IMR-90 (cell line): ENCODE data around the gene FGF4. TPM values are rescaled to one million over a fixed set of nuclear protein-coding genes. Genes with fewer than 3 reads are reported as not detected.

Experiments used
- ATAC-seq: fragments of 200-7000 bp; cut with Tn5 transposase; 2 replicates; pipeline ENCODE4 v1.9.1; 2020; ENCODE audit warnings: low read depth, mild to moderate bottlenecking, moderate library complexity
- BruUV-seq: library from RNA; stranded (reverse); fragments of 400-500 nt; replicated peaks from 2 replicates; lab custom pipeline; 2021; lab: Mats Ljungman, UMichigan
- CTCF ChIA-PET: fragments of 300-600 bp; formaldehyde crosslinking; extraction: SDS; loops from one replicate; lab custom pipeline; 2021; ENCODE audit warnings: antibody characterized with exemption; lab: Yijun Ruan, JAX
- POLR2A ChIA-PET: fragments of 300-600 bp; sonication (Branson Sonifier 250); formaldehyde crosslinking; loops from one replicate; lab custom pipeline; 2022; ENCODE audit warnings: antibody characterized with exemption; ENCODE audit not compliant: unreplicated experiment; lab: Charles Lee
- DNase-seq: peaks from one replicate; pipeline ENCODE4 v3.0.0; 2013
- H2AFZ ChIP-seq: replicated peaks from 2 replicates; pipeline ENCODE3; 2013; ENCODE audit warnings: low read length, mild to moderate bottlenecking; ENCODE audit not compliant: poor library complexity
- H2AK5ac ChIP-seq: 2 replicates; pipeline ENCODE4 v1.6.1; 2013; ENCODE audit warnings: low read depth, low read length, inconsistent platforms
- H2AK9ac ChIP-seq: replicated peaks from 2 replicates; pipeline ENCODE3; 2013; ENCODE audit warnings: mild to moderate bottlenecking, low read depth, low read length, moderate library complexity; ENCODE audit not compliant: poor library complexity
- H2BK120ac ChIP-seq: 2 replicates; pipeline ENCODE4 v1.6.1; 2013; ENCODE audit warnings: low read depth, low read length, inconsistent platforms
- H2BK15ac ChIP-seq: 3 replicates; pipeline ENCODE4 v1.6.1; 2013; ENCODE audit warnings: low read depth, low read length, inconsistent platforms
- H2BK20ac ChIP-seq: 2 replicates; pipeline ENCODE4 v1.6.1; 2013; ENCODE audit warnings: low read depth, mild to moderate bottlenecking, inconsistent platforms, low read length, moderate library complexity
- H2BK5ac ChIP-seq: 2 replicates; pipeline ENCODE4 v1.6.1; 2013; ENCODE audit warnings: mild to moderate bottlenecking, low read depth, low read length, inconsistent platforms; ENCODE audit not compliant: poor library complexity, severe bottlenecking
- H3K14ac ChIP-seq: replicated peaks from 2 replicates; pipeline ENCODE4 v1.6.1; 2013; ENCODE audit warnings: low read depth, low read length, inconsistent platforms
- H3K18ac ChIP-seq: 2 replicates; pipeline ENCODE4 v1.6.1; 2013; ENCODE audit warnings: low read depth, low read length, control low read depth
- H3K23ac ChIP-seq: 2 replicates; pipeline ENCODE4 v1.6.1; 2013; ENCODE audit warnings: low read depth, low read length, inconsistent platforms
- H3K27ac ChIP-seq: 2 replicates; pipeline ENCODE4 v1.5.1; 2013; ENCODE audit warnings: mild to moderate bottlenecking, control low read depth, low read length; ENCODE audit not compliant: insufficient read depth
- H3K27me3 ChIP-seq: 2 replicates; pipeline ENCODE4 v1.6.1; 2013; ENCODE audit warnings: low read length; ENCODE audit not compliant: control insufficient read depth, insufficient read depth
- H3K36me3 ChIP-seq: 2 replicates; pipeline ENCODE4 v1.6.1; 2013; ENCODE audit warnings: low read length, mixed read lengths; ENCODE audit not compliant: control insufficient read depth, insufficient read depth
- H3K4ac ChIP-seq: 2 replicates; pipeline ENCODE4 v1.6.1; 2013; ENCODE audit warnings: low read depth, low read length, inconsistent platforms
- H3K4me1 ChIP-seq: 2 replicates; pipeline ENCODE4 v1.6.1; 2013; ENCODE audit warnings: low read length, mixed read lengths; ENCODE audit not compliant: control insufficient read depth, insufficient read depth
- H3K4me2 ChIP-seq: 2 replicates; pipeline ENCODE4 v1.6.1; 2013; ENCODE audit warnings: low read depth, mild to moderate bottlenecking, control low read depth, low read length, moderate library complexity
- H3K4me3 ChIP-seq: 2 replicates; pipeline ENCODE4 v1.5.1; 2013; ENCODE audit warnings: low read depth, mild to moderate bottlenecking, control low read depth, low read length, moderate library complexity; ENCODE audit not compliant: insufficient read depth
- H3K56ac ChIP-seq: 2 replicates; pipeline ENCODE4 v1.6.1; 2013; ENCODE audit warnings: low read length, inconsistent platforms; ENCODE audit not compliant: insufficient read depth; ENCODE audit errors: extremely low read depth
- H3K79me1 ChIP-seq, 2 experiments: 2 replicates each; pipeline ENCODE4 v1.6.1; 2013; ENCODE audit warnings: low read length in 2 of 2, inconsistent platforms in 1 of 2, low read depth in 1 of 2
- H3K9ac ChIP-seq: 2 replicates; pipeline ENCODE4 v1.6.1; 2013; ENCODE audit warnings: low read depth, low read length, control low read depth
- H3K9me1 ChIP-seq: 2 replicates; pipeline ENCODE4 v1.6.1; 2013; ENCODE audit warnings: low read length, inconsistent platforms; ENCODE audit not compliant: insufficient read depth
- H3K9me3 ChIP-seq: 2 replicates; pipeline ENCODE4 v1.6.1; 2013; ENCODE audit warnings: low read length; ENCODE audit not compliant: control insufficient read depth, insufficient read depth
- H4K20me1 ChIP-seq: 2 replicates; pipeline ENCODE4 v1.6.1; 2013; ENCODE audit warnings: low read length, inconsistent platforms; ENCODE audit not compliant: insufficient read depth
- H4K5ac ChIP-seq: 2 replicates; pipeline ENCODE4 v1.6.1; 2013; ENCODE audit warnings: mild to moderate bottlenecking, low read depth, low read length, control low read depth
- H4K8ac ChIP-seq, 2 experiments: 2 replicates each; pipeline ENCODE4 v1.6.1; 2013; ENCODE audit warnings: low read depth in 2 of 2, low read length in 2 of 2, control low read depth in 1 of 2, inconsistent platforms in 1 of 2
- H4K91ac ChIP-seq: 2 replicates; pipeline ENCODE4 v1.6.1; 2013; ENCODE audit warnings: low read depth, low read length, inconsistent platforms; ENCODE audit not compliant: insufficient read depth
- RFX5 ChIP-seq: IDR thresholded peaks from 2 replicates; pipeline ENCODE4 v1.8.0; 2012; ENCODE audit warnings: low read depth, mild to moderate bottlenecking, low read length, moderate library complexity
- WGBS, 2 experiments: methylation state at CpG; one replicate each; pipeline versions ENCODE4 v1.1.5 to v1.1.7; 2013; ENCODE audit warnings: missing lambda C conversion rate in 2 of 2; ENCODE audit not compliant: insufficient read length in 1 of 2; ENCODE audit errors: extremely low coverage in 2 of 2; 5-methylcytosine and 5-hydroxymethylcytosine counted together
- dilution Hi-C: fragments of 300-500 bp; cut with HindIII; formaldehyde crosslinking; loops from one replicate; pipeline ENCODE4 v1.14.3; 2018; ENCODE audit warnings: low sequenced_read_pairs; ENCODE audit not compliant: unreplicated experiment
- in situ Hi-C: fragments of 300-500 bp; cut with MboI; formaldehyde crosslinking; loops from 3 replicates; pipeline ENCODE4 v1.14.3; 2019; ENCODE audit warnings: low sequenced_read_pairs, inconsistent platforms, mixed read lengths
- intact Hi-C: fragments of 100-400 bp; cut with micrococcal nuclease; formaldehyde crosslinking; loops from 2 replicates; pipeline ENCODE4 v1.10.0; 2022
- polyA plus RNA-seq, 3 experiments: library from polyadenylated mRNA; depleted of rRNA; stranded (reverse); fragments of >200 nt; gene quantifications; 2 replicates each; pipeline ENCODE4 v1.2.3, GENCODE V29; 2012; ENCODE audit warnings: low replicate concordance in 1 of 3
- total RNA-seq: library from RNA; depleted of rRNA; stranded (reverse); fragments of >200 nt; gene quantifications from 2 replicates; pipeline ENCODE4 v1.2.3, GENCODE V29; 2012
- TF ChIP-seq, protein P1 (sequence below): fragments of 150-350 bp; IDR thresholded peaks from 2 replicates; pipeline ENCODE4 v1.6.1; 2017; ENCODE audit warnings: mild to moderate bottlenecking, antibody characterized with exemption, low read length, low read depth

The FGF4 gene
- total and polyA plus RNA-seq, 2 of the 4 experiments (the other 2 are of a cell fraction), result not detected

DNA sequence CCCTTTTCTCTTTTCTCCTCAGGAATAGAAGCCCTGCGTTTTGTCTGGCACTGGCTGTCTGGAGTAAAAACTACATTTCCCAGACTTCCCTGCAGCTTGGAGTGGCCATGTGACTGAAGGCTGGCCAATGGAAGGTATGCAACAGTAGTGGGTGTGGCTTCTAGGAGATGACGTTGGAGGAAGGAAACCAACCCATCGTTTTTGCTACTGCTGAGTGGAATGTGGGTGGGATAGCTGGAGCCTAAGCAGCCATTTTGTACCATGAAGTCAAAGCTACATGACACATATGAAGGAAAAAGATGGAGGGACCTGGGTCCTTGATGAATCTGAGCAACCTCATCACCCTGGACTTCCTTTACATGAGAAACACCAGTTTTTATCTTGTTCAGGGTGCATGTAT lies 24.4 kb upstream of the FGF4 start:
- dilution Hi-C loops (no loop called here), intact Hi-C loops (no loop called here), in situ Hi-C loops (no loop called here)
- H3K4ac ChIP-seq, result no peak overlapping the region
- WGBS, 2 experiments, result 20% methylated on average over 1 of the region's 3 CpGs; no CpG with 5 or more reads in 1 of the 2 experiments
- peaks cover 3% of the 10 kb centered on the region; the same call in 1 of the 2 replicates for H3K9me3 ChIP-seq
- ChIA-PET CTCF (no interaction called here), POLR2A (no interaction called here)
- no peak overlapping the region for H3K9ac ChIP-seq
- H4K8ac ChIP-seq, result no peak overlapping the region
- DNase-seq, result peak; percentile 7
- no peak overlapping the region for H2AK5ac ChIP-seq
- no peaks in the 10 kb centered on the region for H3K9me1 ChIP-seq
- H2BK20ac ChIP-seq, result no peak overlapping the region
- no TSS peak for BruUV-seq
- no peak overlapping the region for H2BK120ac ChIP-seq
- H3K4me2 ChIP-seq, result no peak overlapping the region
- H3K14ac ChIP-seq, result no peak overlapping the region
- ATAC-seq, result peak; percentile 64
- H3K4me1 ChIP-seq, result no peaks in the 10 kb centered on the region
- H3K4me3 ChIP-seq, result no peak overlapping the region
- H4K5ac ChIP-seq, result no peak overlapping the region
- TF ChIP-seq, protein P1, sequence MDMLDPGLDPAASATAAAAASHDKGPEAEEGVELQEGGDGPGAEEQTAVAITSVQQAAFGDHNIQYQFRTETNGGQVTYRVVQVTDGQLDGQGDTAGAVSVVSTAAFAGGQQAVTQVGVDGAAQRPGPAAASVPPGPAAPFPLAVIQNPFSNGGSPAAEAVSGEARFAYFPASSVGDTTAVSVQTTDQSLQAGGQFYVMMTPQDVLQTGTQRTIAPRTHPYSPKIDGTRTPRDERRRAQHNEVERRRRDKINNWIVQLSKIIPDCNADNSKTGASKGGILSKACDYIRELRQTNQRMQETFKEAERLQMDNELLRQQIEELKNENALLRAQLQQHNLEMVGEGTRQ, result peak; percentile 92
- TF ChIP-seq RFX5, result no peak
- no peak overlapping the region for H4K91ac ChIP-seq
- no peak overlapping the region for H3K23ac ChIP-seq
- H2BK15ac ChIP-seq, result no peak overlapping the region
- no peaks in the 10 kb centered on the region for H3K36me3 ChIP-seq
- no peaks in the 10 kb centered on the region for H4K20me1 ChIP-seq
- H3K56ac ChIP-seq, result no peak overlapping the region
- no peak overlapping the region for H3K18ac ChIP-seq
- no peak overlapping the region for H3K27ac ChIP-seq
- H2AK9ac ChIP-seq, result no peak overlapping the region
- H2AFZ ChIP-seq, result no peak overlapping the region
- H2BK5ac ChIP-seq, result no peak overlapping the region
- H3K79me1 ChIP-seq, result no peaks in the 10 kb centered on the region
- H3K27me3 ChIP-seq, result peaks cover 24% of the 10 kb centered on the region
